NCI-H1105 (cell line): ENCODE results near the gene PUM2.
"Not testable (repeated sequence)": the region's sequence is repeated elsewhere in the genome, so short reads cannot be mapped to it uniquely, and the experiment has no call there.

Source experiments
- DNase-seq: peaks from one replicate; lab custom pipeline; 2025; lab: John Stamatoyannopoulos, UW

The PUM2 gene

DNA sequence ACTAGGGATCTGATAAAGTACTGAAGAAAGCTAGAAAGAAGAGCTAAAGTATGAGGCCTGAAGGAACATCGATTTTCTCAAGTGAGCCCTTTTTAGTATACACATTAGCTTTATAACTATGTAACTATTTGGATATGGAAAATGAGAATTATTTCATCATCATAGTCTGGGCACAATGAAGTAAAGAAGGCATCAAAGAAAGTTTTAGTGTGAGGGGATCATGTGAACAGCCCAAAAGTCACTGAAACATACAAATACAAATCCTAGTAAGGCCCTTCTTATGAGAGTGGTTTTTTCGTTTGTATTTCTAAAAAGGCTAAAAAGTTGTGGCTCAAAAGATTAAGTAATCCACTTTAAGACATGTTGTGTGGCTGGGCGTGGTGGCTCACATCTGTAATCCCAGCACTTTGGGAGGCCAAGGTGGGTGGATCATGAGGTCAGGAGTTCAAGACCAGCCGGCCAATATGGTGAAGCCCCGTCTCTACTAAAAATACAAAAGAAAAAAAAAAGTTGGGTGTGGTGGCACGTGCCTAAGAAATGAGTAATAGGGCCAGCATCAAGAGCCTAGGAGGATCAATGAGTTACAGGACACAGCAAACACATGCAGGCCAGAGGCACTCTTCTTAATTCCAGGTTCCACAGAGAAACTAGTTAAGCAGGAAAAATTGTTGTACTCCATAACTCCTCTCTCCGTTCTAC lies 61.9 kb downstream of the PUM2 start:
- no peak for DNase-seq

DNA sequence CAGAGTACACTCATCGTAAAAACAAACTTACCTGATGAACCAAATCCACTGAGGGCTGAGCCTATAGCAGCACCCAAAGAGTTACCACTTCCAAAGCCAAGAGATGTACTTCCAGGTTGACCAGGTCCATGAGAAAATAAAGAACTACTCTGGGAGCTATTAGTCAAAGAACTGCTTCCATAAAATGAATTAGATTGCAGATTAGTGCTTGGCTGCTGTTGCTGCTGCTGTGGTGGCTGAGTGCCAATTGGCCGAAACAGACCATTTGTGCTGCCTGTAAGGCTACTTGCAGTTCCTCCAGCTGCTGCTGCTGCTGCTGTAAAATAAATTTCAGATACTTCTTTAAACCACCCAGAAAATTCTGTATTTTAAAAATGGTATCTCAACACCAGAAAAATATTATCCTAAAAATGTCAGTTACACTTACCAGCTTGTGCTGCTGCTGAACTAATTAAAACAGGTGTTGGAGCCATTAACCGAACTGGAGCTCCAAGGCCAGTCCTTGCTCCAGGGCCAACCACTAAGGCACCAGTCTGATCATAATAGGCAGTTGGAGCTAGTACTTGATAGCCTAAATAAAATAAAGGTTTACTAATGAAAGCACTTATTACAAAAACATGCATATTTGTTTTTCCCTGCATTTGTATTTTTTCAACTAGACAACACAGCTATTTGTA lies 67.6 kb downstream of the PUM2 start:
- peak; percentile 60 for DNase-seq

DNA sequence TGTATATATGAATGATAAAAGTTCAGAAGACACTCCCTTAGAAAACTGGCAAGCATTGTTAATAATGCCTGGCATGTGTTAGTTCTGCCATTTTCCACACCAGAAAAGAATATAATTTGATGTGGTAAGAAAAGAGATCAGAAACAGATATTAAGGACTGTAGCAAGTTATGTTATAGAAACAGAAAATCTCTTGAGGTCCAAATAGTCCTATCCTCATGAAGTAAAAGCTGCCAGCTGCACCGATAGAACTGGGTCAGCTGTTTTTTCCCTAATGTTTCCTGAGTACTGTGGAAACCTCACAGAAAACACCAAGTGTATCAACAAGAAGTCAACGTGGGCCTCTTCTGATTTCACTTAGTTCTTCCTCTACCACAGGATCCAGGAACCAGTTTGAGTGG lies 68.8 kb downstream of the PUM2 start:
- DNase-seq, result no peak

DNA sequence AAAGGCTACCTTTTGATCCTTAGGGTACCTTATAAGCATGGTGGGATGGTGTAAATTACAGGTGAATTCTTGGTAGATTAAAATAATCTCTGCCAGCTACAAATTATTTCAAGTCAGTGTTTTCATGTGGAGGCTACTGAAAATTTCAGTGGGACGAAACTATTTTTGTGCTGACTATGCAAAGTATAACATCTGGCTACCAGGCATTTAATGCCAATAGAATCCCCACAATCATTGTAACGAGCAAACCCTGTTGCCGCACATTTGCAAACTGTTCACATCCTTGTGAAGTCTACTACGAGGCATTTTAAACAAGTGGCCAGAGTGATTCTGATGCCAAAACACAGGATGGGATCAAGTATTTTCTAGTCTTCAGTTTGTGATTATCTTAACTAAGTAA lies 77.6 kb downstream of the PUM2 start:
- no peak for DNase-seq

DNA sequence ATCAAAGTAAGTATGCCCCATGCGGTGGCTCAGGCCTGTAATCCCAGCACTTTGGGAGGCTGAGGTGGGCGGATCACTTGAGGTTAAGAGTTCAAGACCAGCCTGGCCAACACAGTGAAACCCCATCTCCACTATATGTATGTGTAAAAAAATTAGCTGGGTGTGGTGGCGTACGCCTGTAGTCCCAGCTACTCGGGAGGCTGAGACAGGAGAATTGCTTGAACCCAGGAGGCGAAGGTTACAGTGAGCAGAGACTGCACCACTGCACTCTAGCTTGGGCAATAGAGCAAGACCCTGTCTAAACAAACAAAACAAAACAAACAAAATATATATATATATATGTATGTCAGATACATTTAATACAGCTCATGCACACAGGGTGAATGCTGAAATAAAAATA lies 82.3 kb downstream of the PUM2 start:
- DNase-seq, result not testable (repeated sequence)

DNA sequence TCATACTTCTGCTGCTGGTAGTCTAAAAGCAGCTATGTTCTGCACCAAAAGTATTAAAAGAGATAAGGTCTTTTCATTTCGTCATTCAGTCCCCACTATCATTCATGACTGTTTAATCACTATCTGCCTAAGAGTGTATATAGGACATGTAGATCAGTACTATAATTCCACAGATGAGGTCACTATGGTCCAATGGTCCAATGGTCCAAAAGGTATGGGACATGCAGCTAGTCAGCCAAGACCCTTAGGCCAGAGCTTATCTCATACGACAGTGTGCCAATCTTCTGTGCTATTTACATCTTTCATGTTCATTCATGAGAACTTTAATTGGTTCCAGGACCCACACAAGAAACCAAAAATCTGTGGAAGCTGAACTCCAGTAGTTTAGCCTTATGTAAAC lies 83.1 kb downstream of the PUM2 start:
- no peak for DNase-seq

DNA sequence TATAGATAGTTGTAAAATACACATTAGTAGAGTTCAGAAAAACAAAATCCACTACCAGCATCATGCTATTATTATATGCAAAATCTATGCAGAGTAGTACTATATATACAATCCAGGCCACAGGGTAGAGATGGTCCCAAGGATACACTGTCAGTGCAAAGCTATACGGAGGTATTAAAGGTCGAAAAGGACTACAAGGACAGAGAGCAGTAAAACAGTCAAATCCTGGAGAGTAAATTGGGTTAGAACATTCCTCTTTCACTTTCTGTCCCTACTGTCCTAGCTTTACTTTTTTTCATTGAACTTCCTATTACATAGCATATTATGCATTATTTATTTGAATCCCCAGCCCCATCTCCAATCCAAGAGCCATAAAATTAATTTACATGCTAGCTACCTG lies 86.0 kb downstream of the PUM2 start:
- DNase-seq, result no peak

DNA sequence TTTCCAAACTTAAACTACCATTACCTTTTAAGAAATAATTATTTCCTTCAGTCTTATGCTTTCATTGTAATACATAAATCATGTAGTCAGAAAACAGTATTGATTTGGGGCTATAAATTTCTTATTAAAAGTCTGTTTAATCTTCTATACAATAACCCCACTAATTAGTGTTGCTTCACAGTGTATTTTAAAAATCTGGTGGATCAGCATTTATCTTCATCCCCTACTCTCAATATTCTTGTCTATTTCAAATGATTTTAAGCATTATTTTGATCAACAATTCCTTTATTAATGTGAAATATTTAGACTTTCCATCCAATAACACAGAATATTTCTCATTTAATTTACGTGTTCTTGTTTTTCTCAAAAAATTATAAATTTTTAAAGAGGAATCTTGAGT lies 93.2 kb downstream of the PUM2 start:
- no peak for DNase-seq

DNA sequence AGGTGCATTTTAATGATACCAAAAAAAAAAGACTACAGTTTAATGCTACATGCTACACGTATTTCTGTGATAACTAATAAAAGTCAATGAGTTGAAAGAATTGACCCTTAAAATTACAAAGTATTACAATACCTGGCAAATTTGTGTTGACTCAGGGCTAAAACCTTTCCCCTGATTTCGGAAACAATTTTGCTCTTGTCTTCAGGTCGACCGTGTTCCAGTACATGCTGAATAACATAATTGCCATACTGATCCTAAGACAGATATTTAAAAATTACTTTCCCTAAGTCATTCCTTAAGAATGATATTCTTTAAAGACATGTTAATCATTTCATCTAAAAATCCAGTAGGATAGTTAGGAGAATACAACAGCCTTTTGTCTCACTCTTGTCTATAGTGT lies 95.9 kb downstream of the PUM2 start:
- DNase-seq, result no peak

DNA sequence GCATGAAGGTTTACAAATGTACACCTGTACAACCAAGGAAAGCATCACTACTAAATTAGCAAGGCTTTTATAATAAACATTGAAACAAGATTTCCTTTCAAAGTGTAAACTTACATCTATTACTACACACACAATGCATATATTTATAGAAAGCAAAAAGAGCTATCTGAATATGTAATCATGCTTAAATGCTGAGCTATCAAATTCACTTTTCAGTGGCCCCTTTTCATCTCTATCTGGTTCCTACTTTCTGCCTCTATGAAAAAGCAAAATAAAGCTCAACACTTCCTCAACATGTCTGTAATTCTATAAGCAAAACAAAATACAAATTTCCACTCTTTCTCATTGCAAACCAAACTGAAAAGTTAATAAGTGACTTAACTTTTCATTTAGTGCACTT lies 100.2 kb downstream of the PUM2 start:
- DNase-seq, result no peak

DNA sequence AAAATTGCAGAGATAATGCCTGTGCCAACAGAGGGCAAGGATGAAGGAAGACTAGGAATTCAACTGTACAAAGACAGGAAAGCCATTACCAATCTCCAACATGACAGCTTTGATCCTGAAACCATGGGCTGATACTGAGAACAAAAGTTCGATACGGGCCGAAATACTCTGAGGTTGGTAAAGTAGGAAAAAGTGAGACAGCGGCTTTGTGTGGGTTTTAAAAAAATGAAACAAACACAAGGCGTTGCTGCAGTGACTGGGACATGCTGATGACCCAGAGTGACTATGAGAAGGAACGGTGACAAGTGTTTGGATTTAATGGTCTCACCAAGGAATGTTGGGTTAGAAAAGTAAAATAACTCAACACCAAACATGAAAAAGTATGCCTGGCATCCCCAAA lies 101.5 kb downstream of the PUM2 start:
- no peak for DNase-seq

DNA sequence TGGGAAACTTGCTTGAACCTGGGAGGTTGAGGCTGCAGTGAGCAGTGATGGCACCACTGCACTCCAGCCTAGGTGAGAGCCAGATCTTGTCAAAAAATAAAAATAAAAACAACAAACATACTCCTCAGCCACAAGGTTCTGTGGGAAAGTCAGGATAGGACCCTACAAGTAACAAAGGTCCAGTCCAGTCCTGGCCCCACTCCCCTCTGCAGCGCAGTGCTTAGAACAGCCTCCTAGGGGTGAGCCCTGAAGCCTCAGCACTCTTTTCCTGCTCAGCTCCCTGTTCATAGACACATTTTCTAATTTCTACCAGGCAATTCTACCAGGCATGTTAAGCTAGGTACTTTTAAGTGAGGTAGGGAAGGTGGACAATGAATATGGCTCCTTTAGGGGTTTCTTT lies 103.6 kb downstream of the PUM2 start:
- DNase-seq, result no peak

DNA sequence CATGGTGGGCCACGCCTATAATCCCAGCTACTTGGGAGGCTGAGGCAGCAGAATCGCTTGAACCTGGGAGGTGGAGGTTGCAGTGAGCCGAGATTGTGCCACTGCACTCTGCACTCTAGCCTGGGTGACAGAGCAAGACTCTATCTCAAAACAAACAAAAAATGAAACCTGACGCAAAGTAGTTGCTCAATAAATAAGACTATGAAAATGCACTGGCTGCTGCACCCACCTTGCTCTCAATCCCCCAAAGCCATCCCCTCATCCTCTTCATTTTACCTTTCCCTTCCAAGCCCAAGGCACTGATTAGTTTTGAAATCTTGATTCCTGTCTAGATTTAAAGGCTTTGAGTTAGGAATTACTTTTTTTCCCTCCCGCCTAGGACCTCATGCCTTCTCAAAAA lies 107.0 kb downstream of the PUM2 start:
- DNase-seq, result not testable (repeated sequence)

DNA sequence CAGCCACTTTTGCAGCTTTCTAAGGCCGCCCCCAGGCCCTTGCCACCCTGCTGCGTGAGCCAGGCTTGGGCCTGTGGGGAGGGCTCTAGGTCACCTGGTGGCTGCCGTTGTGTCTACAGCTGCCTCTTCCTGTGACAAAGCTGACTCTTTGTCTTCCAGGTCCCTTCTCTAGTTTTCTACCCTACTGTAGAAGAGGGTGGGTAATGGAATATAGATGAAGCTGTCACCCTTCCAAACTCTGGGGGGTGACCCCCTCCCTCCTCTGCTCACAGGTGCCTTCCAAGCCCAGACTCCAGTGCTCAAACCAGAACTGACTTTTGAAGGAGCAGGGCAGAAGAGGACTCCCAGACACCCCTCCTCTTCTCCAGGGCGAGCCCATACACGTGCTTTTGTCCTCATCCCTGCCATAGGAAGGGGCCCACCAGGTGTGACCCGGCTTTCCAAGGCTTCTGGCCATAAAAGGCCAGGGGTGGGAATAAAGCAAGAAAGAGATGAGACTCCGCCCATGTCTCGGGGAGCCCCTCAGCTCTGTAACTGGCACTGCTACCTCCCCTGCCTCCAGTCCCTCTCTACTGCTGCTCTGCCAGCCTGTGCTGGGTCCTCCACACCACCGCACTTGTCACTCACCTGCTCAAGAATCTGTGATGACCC lies 107.8 kb downstream of the PUM2 start:
- DNase-seq, result peak; percentile 44

DNA sequence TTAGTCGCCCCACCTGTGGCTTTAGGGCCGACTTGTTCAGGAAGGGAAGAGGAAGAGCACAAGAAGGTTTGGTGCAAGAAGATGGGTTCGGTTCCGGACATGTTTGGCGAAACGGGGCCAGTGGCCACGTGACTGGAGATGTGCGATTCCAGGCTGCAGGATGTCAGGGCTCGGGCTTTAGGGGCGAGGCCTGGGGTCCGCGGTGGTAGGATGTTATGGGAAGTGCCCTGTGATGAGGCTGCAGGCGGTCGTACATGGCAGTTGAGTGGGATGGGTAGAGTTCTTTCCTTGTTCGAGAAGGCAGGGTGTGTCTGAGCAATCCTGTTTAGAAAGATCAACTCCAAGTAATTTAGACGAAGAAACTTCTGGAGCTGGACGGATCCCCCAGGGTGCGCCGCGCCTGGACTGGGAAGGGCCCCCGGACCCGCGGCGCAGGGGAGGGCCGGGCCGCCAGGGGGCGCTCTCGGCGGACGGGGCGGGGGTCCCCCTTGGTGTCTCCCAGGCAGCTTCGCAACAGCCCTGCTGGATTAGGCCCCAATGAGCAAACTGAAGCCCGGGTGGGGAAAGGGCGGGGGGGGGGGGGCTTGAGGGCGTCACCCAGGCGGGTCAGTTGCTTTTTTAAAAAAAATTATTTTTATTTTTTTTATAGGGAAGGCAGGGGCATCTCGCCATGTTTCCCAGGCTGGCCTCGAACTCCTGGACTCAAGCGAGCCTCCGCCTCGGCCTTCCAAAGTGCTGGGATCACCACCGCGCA lies 108.5 kb downstream of the PUM2 start:
- no peak for DNase-seq

DNA sequence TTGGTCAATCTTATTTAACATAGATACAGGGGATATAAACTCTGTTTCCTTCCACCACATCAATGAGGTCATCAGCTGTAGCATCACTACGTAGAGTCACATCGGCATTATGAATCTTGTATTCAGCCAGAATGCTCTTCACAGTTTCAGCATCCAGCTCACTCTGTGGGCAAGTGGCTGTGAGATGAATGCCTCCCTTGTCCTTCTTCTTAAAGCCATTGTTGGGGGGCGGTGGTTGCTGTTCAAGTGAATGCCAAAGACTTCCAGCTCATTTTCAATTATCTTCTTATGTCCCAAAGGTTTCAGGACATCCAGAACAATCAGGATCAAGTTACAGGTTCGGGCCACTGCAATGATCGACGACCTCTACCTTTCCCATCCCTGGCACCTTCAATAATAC lies 110.4 kb downstream of the PUM2 start:
- DNase-seq, result not testable (repeated sequence)

DNA sequence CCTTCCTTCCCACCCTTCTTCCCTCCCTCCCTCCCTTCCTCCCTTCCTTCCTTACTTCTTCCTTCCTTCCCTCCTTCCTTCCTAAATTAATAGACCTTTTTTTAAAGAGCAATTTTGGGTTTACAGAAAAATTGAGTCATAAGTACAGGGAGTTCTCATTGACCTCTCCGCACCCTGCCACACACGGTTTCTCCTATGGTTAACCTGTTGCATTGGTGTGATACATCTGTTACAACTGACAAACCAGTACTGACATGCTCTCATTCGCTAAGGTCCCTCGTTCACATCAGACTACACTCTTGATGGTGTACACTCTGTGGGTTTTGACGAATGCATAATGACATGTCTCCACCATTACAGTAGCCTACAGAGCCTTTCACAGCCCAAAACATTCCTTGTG lies 114.1 kb downstream of the PUM2 start:
- no peak for DNase-seq

DNA sequence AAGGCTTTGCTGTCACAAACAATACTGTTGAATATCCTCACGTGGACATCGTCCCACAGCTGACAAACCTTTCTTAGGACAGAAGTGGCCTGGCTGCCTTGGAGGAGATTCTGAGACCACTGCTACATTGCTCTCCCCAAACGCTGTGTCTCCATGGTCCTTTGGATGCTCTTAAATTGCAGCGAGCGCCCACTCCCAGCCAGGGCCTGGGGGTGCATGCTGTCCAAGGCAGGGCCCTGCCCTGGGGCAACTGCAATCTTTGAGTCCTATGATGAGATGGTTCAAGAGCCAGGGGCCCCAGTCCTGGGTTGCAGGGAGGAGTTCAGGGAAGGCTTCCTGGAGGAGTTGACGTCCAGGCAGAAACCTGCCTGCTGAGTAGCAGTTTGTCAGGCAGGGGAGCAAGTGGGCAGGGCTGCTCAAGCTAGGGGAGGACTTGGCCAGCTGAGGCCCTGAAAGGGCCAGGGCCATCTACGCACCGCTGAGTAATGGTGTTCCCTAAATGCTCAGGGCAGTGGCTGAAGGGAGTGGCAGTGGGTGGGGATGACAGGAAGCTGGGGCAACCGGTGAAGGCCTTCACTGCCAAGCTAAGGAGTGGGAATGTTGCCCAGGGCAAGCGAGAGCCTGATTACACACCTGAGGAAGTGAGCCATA lies 114.9 kb downstream of the PUM2 start:
- no peak for DNase-seq

DNA sequence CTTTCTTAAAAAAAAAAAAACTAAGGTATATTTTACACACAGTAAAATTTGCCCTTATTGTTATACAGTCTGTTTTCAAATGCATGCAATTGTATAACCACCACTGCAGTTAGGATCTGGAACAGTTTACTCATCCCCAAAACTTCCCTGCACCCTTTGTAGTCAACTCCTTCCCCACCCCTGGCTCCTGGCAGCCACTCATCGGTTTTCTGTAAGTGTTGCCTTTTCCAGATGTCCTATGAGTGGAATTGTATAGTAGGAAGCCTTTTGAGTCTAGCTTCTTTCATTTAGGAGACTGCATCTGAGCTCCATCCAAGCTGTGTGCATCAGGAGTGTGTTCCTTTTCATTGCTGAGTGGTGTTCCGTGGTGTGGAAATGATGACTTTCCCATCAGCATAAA lies 116.0 kb downstream of the PUM2 start:
- not testable (repeated sequence) for DNase-seq

DNA sequence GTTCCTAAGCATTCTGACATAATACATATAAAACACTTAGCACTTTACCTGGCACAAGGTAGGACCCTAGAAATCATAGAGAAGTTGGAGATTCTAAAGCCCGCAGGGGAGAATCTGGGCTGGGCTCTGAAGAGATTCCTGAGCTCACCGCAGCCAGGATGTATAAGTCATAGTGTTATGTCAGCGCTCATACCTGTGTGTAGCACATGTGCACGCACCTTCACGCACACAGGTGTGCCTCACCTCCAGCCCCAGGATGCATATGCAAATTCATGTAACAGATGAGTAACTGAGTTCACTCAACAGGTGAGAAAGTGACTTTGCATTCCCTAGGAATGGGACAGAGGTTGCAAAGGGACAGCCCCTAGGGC lies 117.8 kb downstream of the PUM2 start:
- no peak for DNase-seq

DNA sequence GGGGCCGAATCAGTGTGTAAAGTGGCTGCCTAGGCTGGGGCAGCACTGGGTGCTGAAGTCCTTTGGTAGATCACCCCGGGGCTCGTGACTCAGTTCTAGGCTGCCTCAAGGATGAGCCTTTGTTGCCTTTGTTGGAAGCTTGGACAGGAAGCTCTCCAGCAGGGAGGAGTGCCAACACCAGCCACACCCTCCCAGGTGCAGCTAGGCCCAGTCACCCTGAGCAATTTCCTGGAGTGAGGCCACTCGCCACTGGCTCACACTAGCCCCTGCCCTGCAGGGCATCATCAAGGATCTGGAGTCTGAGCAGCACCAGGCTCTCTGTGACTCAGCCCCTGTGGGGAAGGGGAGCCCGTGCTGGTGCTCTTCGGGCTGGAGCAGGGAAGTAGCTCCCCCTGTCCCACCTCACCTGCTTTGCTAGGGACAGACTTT lies 119.0 kb downstream of the PUM2 start:
- DNase-seq, result no peak

DNA sequence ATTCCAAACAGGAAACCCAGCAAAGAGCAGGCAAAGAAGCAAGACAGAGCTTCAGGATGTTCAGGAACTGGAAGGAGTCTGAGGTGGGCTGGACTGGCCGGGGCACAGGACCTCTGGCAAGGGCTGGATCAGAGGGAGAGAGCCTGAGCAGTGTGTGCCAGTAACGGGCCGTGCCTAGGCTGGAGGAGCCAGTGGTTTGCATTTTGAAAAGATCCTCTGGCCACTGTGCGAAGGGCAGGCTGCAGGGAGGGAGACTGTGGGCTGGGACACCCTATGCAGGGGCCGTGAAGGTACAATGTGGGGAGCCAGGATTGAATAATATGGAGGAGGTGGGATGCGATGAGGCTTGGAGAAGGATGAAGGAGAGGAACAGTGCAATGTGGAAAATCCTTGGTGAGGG lies 119.5 kb downstream of the PUM2 start:
- DNase-seq, result no peak
